ENCODE results near the gene CCPG1. TPM values are rescaled to one million over a fixed set of nuclear protein-coding genes. Genes with fewer than 3 reads are reported as not detected.

Gene CCPG1
- total RNA-seq, 1 experiment from 2014 or later = 27.5 TPM

DNA sequence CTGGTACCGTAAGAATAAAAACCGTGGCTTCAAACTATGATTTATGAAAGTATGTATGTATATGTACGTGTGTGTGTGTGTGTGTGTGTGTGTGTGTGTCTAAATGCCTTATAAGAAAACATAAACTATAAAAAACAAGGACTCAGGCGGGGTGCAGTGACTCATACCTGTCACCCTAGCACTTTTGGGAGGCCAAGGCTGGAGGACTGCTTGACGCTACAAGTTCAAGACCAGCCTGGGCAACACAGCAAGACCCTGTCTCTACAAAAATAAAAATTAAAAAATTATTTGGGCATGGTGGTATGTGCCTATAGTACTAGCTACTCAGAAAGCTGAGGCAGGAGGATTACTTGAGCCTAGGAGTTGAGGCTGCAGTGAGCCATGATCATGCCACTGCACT is 29.1 kb downstream of the CCPG1 start:
- Histone ChIP-seq H3K27ac (ENCODE audit: low read depth, low read length, poor library complexity, severe bottlenecking) (no peak overlapping the region), H3K4me1 (ENCODE audit: insufficient read depth, low read length, poor library complexity, severe bottlenecking) (no peaks in the 10 kb centered on the region), H3K4me3 (ENCODE audit: low read depth, low read length, poor library complexity, severe bottlenecking) (no peak overlapping the region), H3K9me3 (ENCODE audit: low read depth, low read length, poor library complexity, severe bottlenecking) (no peaks in the 10 kb centered on the region), H3K27me3 (replicated peaks; ENCODE audit: insufficient read depth, low read depth, low read length, poor library complexity) (no peaks in the 10 kb centered on the region), H3K36me3 (ENCODE audit: insufficient read depth, low read length, poor library complexity, severe bottlenecking) (no peaks in the 10 kb centered on the region)
- CTCF ChIA-PET = no interaction called here
- intact Hi-C loops (cut with micrococcal nuclease; ENCODE audit: unreplicated experiment) = no loop called here
- TF ChIP-seq EZH2 (IDR thresholded peaks at IDR 0.05; ENCODE audit: borderline replicate concordance, low read depth, low read length, poor library complexity, severe bottlenecking) = no peak
- TF ChIP-seq, protein P1, sequence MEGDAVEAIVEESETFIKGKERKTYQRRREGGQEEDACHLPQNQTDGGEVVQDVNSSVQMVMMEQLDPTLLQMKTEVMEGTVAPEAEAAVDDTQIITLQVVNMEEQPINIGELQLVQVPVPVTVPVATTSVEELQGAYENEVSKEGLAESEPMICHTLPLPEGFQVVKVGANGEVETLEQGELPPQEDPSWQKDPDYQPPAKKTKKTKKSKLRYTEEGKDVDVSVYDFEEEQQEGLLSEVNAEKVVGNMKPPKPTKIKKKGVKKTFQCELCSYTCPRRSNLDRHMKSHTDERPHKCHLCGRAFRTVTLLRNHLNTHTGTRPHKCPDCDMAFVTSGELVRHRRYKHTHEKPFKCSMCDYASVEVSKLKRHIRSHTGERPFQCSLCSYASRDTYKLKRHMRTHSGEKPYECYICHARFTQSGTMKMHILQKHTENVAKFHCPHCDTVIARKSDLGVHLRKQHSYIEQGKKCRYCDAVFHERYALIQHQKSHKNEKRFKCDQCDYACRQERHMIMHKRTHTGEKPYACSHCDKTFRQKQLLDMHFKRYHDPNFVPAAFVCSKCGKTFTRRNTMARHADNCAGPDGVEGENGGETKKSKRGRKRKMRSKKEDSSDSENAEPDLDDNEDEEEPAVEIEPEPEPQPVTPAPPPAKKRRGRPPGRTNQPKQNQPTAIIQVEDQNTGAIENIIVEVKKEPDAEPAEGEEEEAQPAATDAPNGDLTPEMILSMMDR (conservative IDR thresholded peaks at IDR 0.05; ENCODE audit: low read depth, low read length) = no peak
- no peak for DNase-seq (ENCODE audit: low spot score)
- POLR2A ChIA-PET (ENCODE audit: low non-redundant PET) = no interaction called here
- no TSS peak for BruUV-seq (replicated peaks)

DNA sequence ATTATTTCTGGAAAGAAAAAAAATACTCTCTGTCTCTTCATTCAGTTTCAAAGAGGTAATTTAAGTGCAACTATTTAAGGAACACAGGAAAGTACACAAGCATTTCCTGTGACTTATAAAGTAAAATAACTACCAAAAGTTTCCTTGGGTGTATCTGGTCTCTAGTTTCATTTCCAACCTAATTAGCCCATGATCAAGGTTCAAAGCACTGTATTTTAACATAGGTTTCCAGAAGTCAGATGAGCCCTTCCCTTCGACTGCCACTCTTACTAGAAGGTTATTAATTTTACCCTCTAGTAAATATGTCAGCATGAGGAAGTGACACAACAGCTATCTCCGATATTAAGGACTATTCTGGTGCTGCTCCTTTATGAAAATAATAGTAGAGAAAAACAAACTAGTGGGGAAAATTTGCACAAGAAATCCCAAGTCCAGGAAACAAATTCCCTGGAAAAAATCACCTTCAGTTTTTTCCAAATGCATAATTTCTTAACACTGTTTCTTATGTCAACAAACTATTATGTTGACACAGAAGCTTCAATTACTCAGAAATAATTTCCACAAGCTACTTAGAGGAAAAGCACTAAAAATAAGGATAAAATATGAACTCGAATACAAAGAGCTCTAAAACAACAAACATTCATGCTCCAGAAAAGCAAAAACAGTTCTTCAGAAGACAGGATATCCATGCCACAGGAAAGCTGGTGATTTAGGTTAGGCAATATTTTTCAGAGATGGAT is 35.3 kb downstream of the CCPG1 start:
- intact Hi-C loops (cut with micrococcal nuclease; ENCODE audit: unreplicated experiment) = no loop called here
- H3K4me1 ChIP-seq (ENCODE audit: insufficient read depth, low read length, poor library complexity, severe bottlenecking) = no peaks in the 10 kb centered on the region
- H3K9me3 ChIP-seq (ENCODE audit: low read depth, low read length, poor library complexity, severe bottlenecking) = no peaks in the 10 kb centered on the region
- no peaks in the 10 kb centered on the region for H3K27me3 ChIP-seq (replicated peaks; ENCODE audit: insufficient read depth, low read depth, low read length, poor library complexity)
- ChIA-PET POLR2A (ENCODE audit: low non-redundant PET) (no interaction called here), CTCF (no interaction called here)
- TF ChIP-seq EZH2 (IDR thresholded peaks at IDR 0.05; ENCODE audit: borderline replicate concordance, low read depth, low read length, poor library complexity, severe bottlenecking) = no peak
- TF ChIP-seq, protein P1 (conservative IDR thresholded peaks at IDR 0.05; ENCODE audit: low read depth, low read length) = no peak
- no peak overlapping the region for H3K27ac ChIP-seq (ENCODE audit: low read depth, low read length, poor library complexity, severe bottlenecking)
- no peak for DNase-seq (ENCODE audit: low spot score)
- no peaks in the 10 kb centered on the region for H3K36me3 ChIP-seq (ENCODE audit: insufficient read depth, low read length, poor library complexity, severe bottlenecking)
- no TSS peak for BruUV-seq (replicated peaks)
- no peak overlapping the region for H3K4me3 ChIP-seq (ENCODE audit: low read depth, low read length, poor library complexity, severe bottlenecking)

DNA sequence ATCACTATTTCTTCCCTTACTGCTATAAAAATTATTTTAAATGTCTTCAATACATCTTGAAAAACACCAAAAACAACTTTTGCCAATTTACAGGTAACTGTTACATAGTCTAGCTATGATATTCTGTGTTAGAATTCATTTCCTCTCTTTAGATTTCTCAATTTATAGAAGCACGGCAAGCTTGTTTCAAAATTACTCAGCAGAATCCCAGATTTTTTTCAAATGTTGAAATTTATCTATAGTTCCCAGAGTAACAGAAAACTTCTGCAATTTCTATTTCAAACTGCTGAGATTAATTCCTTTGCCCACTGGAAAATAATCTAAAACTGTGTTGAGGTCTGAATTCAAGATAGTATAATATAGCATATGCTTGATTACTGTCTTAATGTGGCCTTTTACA is 41.2 kb downstream of the CCPG1 start:
- ChIA-PET CTCF (no interaction called here), POLR2A (ENCODE audit: low non-redundant PET) (no interaction called here)
- no peaks in the 10 kb centered on the region for H3K27me3 ChIP-seq (replicated peaks; ENCODE audit: insufficient read depth, low read depth, low read length, poor library complexity)
- no peaks in the 10 kb centered on the region for H3K4me1 ChIP-seq (ENCODE audit: insufficient read depth, low read length, poor library complexity, severe bottlenecking)
- no peak for TF ChIP-seq EZH2 (IDR thresholded peaks at IDR 0.05; ENCODE audit: borderline replicate concordance, low read depth, low read length, poor library complexity, severe bottlenecking)
- TF ChIP-seq, protein P1 (conservative IDR thresholded peaks at IDR 0.05; ENCODE audit: low read depth, low read length) = no peak
- intact Hi-C loops (cut with micrococcal nuclease; ENCODE audit: unreplicated experiment) = no loop called here
- no peaks in the 10 kb centered on the region for H3K36me3 ChIP-seq (ENCODE audit: insufficient read depth, low read length, poor library complexity, severe bottlenecking)
- no peaks in the 10 kb centered on the region for H3K9me3 ChIP-seq (ENCODE audit: low read depth, low read length, poor library complexity, severe bottlenecking)
- BruUV-seq (replicated peaks) = no TSS peak
- H3K27ac ChIP-seq (ENCODE audit: low read depth, low read length, poor library complexity, severe bottlenecking) = no peak overlapping the region
- no peak for DNase-seq (ENCODE audit: low spot score)
- H3K4me3 ChIP-seq (ENCODE audit: low read depth, low read length, poor library complexity, severe bottlenecking) = no peak overlapping the region
